Stimulated activated CD8-positive, alpha-beta memory T cell treated with anti-CD3 and anti-CD28 coated beads, Interleukin-2, amount 100 ng/mL, for 48 hours (primary cell): ENCODE measurements around the gene SLC5A2.
"Not testable (repeated sequence)": the region's sequence is repeated elsewhere in the genome, so short reads cannot be mapped to it uniquely, and the experiment has no call there.

ENCODE experiments used
- DNase-seq, 2 donors: peaks; one replicate each; pipeline ENCODE4 v3.0.0-alpha.2; 2020; ENCODE audit warnings: low read depth in 2 of 2

Gene SLC5A2

GRCh38 chr16:31483081-31483480, at the start of gene SLC5A2:
Gene SLC5A2 (plus strand): TSS chr16:31483123. CDS start chr16:31483137, 14 bp downstream.
- no peak for DNase-seq

- DNase-seq, result no peak
Measured at GRCh38 chr16:31435341-31436220, 47.3 kb upstream of the SLC5A2 start.

GRCh38 chr16:31436221-31437045, 46.5 kb upstream of the SLC5A2 start:
- DNase-seq, result no peak

- DNase-seq, result no peak
Measured at GRCh38 chr16:31438414-31438813, 44.5 kb upstream of the SLC5A2 start.

DNA sequence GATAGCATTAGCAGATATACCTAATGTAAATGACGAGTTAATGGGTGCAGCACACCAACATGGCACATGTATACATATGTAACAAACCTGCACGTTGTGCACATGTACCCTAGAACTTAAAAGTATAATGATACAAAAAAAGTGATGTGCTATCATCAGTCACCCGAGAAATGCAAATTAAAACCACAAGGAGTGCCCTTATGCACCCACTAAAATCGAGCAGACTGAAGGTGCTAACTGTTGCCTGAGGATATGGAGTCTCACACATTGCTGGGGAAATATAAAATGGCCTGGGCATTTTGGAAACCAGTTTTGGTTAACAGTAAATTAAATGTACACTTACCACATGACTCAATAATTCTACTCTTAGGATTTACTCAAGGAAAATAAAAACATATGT, 43.9 kb upstream of the SLC5A2 start:
- DNase-seq, result not testable (repeated sequence)

GRCh38 chr16:31439519-31439918, 43.4 kb upstream of the SLC5A2 start:
- DNase-seq, result no peak

DNA sequence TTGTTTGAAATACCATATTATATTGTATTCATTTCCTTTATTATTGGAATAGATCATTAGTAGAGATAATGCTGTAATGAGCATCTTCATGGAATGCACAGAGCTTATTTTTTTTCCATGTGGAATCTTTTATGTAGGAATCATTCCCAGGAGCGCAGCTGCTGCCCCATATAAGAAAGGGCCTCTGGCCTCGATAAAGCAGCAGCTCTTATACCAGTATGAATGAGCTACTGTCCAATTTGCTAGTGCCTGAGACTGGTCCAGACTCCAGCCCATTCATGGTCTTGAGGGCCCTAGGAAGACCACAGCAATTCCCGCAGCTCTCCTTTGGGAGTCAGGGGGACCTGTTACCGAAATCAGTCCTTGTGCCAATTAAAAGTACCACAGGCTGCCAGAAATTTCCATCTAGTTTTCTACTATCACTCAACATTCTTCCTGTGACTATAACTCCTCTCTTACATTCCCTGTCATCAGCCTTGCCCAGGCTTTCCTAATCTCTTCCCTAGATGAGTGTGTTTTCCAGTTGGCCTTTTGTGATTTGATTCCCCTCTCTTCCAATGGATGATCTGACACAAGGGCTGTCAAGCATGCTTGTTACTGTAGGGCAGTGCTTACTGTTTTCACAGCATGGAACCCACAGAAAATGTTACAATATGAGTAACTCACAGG, 42.3 kb upstream of the SLC5A2 start:
- no peak for DNase-seq

- no peak for DNase-seq
Measured at GRCh38 chr16:31441956-31442355, 41.0 kb upstream of the SLC5A2 start.

DNA sequence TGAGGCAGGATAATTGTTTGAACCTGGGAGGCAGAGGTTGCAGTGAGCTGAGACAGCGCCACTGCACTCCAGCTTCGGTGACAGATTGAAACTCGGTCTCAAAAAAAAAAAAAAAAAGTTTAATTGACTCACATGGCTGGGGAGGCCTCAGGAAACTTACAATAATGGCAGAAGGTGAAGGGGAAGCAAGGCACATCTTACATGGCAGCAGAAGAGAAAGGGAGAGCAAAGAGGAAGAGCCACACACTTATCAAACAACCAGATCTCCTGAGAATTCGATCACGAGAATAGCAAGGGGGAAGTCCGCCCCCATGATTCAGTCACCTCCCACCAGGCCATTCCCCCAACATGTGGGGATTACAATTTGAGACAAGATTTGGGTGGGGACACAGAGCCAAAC, 37.0 kb upstream of the SLC5A2 start:
- not testable (repeated sequence) for DNase-seq

DNA sequence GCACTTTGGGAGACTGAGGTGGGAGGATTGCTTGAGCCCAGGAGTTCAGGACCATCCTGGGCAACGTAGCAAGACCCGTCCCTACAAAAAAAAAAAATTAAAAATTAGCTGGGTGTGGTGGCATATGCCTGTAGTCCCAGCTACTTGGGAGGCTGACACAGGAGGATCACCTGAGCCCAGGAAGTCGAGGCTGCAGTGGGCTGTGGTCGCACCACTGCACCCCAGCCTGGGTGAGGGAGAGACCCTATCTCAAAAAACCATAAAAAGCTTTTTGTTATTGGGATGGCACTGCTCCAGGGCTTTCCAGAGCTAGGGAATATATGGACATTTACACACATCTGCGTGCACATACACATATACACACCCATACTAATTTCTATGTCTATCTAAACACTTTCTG, 31.7 kb upstream of the SLC5A2 start:
- no peak for DNase-seq

DNA sequence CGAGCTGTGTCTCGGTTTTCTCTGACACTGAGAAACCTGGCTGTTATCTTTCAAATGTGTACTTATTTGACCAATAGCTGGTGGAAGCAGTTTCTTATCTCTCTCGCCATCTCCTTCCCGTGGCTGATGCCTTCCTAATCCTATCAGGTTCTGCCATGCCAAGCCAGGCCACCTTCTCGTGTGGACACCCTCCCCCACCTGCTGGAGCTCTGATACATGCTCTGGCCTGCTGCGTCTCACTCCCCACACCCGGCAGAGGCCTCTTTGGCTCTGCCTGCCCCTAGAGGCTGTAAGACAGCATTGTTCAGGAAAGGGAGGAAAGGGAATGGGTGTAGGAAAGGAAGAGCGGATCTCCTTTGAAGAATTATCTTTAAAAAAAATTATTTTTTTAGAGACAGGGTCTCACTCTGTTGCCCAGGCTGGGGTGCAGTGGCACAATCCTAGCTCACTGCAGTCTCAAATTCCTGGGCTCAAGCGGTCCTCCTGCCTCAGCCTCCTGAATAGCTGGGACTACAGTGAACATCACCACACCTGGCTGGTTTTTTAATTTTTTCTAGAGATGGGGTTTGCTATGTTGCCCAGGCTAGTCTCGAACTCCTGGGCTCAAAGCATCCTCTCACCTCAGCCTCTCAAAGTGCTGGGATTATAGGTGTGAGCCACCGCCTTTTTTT, 31.1 kb upstream of the SLC5A2 start:
- DNase-seq, result no peak

DNA sequence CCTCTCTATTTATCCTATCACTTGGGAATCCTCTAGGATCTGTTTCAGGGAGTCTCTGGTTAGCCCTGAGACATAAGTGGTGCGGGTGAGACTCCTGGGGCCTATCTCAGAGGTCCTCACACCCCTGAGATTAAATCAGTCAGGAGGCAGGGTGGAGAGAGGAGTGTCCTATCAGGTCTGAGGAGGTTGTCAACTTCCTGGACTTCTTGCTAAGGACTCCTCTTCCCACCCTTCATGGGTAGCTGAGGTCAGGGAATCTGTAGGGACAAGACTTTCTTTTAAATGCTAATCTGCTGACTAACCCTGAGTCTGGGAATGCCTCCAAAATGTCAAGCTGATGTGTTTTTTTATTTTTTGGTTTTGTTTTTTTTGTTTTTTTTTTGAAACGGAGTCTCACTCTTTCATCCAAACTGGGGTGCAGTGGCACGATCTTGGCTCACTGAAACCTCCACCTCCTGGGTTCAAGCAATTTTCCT, 30.3 kb upstream of the SLC5A2 start:
- no peak for DNase-seq

- no peak for DNase-seq
Measured at GRCh38 chr16:31453255-31454204, 29.4 kb upstream of the SLC5A2 start.

- DNase-seq, result peak in 1 of 2 donors; percentile 19
Measured at GRCh38 chr16:31455601-31456314, 27.2 kb upstream of the SLC5A2 start.

DNA sequence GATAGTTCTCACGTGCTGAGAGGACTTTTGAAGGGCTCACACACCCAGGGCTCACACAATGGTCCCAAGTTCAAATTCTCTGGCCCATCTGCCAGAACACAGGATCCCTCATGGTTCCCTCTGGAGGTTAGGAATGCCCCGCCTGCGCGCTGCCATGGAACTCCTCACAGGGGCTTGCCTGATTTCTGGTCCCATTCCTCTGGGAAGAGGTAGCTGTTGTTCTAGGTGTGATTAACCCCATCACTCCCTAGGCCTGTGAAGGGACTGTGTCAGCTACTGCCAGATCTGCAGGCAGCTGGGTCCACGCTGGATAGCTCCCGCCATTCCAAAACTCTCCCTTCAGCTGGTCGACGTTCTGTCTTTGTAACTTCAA, 25.9 kb upstream of the SLC5A2 start:
- DNase-seq, result no peak

GRCh38 chr16:31458073-31458843, 24.7 kb upstream of the SLC5A2 start:
- DNase-seq, result peak in 1 of 2 donors; percentile 28

DNA sequence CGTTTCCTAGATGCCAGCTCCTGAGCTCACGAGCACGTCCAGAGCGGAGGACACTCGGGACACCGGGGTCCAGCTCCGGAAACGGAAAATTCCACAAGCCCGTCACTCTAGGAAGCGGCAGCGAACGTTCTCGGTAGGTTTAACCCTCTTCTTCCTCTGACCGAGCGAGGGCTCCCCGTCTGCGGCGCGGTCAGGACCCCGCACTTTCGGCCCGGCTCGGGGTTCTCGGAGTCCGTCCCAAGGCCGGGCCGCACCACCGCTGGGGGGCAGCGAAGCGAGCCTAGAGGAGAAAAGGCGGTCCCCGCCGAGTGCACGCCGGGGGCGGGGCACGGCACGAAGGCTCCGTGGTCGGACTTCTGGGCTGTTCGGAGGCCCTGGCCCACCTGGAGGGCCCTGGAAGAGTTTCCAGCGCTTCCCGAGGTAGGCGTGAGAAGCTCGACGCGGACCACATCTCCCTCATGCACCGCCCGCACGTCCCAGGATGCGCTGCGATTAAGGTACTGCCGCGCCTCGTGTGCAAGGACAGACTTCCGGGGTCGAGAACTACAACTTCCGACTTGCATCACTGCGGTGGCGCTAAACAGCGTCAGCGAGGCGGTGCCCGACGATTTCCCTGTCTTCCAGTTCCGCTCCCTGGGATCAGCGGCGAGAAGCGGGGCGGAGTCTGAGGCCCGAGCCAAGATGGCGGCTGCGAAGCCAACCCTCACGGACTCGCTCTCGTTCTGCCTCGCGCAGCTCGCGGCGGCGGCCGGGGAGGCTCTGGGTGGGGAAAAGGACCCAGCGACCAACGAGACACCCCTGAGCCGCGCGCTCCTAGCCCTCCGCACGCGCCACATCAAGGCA, 23.9 kb upstream of the SLC5A2 start, which contains the start of gene ARMC5:
Gene ARMC5, plus strand, starts transcription at position 658 of the 843 bp plus-strand sequence. Its CDS starts 24 bp downstream, at position 682.
- peak; percentile 92 to 94 for DNase-seq
